ENCODE data around the gene SPATC1L.

Gene SPATC1L

DNA sequence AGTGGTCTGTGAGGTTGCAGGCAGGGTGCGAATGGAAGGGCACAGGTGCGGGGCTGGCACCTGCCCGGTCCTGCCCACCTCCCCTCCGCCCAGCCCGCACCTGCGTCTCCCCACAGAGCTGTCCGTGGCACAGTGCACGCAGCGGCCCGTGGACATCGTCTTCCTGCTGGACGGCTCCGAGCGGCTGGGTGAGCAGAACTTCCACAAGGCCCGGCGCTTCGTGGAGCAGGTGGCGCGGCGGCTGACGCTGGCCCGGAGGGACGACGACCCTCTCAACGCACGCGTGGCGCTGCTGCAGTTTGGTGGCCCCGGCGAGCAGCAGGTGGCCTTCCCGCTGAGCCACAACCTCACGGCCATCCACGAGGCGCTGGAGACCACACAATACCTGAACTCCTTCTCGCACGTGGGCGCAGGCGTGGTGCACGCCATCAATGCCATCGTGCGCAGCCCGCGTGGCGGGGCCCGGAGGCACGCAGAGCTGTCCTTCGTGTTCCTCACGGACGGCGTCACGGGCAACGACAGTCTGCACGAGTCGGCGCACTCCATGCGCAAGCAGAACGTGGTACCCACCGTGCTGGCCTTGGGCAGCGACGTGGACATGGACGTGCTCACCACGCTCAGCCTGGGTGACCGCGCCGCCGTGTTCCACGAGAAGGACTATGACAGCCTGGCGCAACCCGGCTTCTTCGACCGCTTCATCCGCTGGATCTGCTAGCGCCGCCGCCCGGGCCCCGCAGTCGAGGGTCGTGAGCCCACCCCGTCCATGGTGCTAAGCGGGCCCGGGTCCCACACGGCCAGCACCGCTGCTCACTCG is 52.2 kb downstream of the SPATC1L start:
- no peak for DNase-seq (ENCODE audit: low read depth in 3 of 3)

DNA sequence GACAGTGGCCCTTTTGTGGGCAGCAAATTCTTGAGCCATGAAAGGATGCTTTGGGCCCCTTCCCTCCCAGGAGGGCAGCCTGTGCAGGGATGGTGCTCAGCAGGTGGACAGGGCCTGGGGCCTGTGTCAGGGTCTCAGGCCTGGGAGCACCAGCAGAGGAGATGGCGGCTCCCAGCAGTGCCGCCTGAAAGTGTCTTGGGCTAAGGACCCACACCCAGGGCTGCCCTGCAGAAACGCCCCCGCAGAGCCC is 52.7 kb downstream of the SPATC1L start:
- no peak for DNase-seq (ENCODE audit: low read depth in 3 of 3)

DNA sequence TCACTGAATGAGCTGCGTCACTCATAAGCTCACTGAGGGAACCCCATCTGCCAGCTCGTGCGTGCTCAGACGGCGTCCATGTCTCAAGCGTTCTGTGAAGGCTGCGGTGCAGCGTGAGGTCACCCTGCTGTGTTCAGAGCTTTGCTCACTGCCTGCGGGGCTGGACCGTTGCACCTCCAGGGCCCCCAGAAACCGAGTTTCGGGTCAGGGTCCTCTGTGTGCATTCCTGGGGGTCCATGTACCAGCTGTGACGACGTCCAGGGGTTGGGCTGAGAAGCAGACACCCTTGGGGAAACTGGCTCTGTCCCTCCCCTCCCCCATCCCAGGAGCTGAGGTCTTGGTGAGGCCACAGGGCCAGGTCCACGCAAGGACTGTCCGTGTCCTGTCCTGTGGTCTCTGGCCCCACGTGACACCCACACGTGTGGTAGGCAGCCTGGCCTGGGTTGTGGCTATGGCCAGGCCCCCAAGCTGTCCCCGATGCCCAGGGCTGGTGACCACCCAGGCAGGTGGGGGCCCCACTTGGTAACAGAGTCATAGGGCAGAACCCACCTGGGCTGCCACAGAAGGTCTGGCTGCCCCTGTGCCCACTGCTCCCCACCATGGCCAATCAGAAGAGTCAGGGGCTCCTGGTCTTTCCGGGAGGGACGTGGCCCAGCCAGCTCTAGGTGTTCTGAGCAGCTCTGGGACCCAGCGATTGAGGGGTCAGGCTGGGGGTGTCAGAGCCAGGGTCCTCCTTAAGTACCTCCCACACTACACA is 53.2 kb downstream of the SPATC1L start:
- no peak for DNase-seq (ENCODE audit: low read depth in 3 of 3)

DNA sequence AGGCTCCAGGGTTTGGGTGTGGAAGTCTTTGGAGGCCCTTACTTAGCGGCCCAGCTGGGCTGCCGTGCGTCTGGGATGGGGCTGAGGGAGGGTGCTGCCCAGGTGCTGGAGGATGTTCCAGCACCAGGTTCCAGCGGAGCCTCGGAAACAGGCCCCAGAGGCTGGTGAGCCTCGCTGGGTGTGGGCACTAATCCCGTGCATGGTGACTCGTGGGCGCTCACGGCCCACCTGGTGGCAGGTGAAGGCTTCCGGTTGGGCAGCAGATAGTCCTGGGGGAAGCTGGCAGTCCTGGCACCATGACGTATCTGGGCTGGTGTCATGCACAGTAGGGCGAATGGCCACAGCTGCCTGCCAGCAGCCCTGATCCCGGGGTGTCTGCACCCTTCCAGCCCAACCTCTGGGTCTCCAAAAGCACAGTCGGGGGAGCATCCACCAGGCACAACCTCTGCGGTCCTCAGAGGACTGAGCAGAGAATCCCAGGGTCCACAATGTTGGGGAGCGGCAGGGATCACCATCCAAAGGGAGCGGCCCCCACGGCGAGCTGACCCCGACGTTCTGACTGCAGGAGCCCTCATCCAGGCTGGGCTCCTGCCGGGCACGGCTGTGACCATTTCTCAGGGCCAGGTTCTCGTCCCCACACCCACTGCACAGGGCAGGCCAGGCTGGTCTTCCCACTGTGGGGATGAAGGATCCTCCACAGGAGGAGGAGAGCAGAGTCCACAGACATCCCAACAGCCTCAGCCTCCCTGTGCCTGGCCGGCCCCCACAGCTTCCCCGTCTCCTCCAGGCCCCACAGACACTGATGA is 54.2 kb downstream of the SPATC1L start:
- no peak for DNase-seq (ENCODE audit: low read depth in 3 of 3)

DNA sequence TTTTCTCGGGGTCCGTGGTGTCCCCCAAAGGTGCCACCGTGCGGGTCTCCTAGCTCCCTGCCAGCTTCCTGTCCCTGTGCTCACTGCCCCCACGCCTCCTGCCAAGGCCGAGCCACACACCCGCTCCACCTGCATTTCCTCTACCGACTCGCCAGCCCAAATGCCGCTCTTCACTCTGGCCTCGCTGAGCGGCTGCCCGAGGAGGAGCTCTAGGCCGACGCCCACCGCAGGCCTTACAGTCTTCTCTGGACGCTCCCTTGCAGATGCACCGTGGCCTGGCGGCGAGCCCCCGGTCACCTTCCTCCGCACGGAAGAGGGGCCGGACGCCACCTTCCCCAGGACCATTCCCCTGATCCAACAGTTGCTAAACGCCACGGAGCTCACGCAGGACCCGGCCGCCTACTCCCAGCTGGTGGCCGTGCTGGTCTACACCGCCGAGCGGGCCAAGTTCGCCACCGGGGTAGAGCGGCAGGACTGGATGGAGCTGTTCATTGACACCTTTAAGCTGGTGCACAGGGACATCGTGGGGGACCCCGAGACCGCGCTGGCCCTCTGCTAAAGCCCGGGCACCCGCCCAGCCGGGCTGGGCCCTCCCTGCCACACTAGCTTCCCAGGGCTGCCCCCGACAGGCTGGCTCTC is 55.2 kb downstream of the SPATC1L start:
- no peak for DNase-seq (ENCODE audit: low read depth in 3 of 3)

DNA sequence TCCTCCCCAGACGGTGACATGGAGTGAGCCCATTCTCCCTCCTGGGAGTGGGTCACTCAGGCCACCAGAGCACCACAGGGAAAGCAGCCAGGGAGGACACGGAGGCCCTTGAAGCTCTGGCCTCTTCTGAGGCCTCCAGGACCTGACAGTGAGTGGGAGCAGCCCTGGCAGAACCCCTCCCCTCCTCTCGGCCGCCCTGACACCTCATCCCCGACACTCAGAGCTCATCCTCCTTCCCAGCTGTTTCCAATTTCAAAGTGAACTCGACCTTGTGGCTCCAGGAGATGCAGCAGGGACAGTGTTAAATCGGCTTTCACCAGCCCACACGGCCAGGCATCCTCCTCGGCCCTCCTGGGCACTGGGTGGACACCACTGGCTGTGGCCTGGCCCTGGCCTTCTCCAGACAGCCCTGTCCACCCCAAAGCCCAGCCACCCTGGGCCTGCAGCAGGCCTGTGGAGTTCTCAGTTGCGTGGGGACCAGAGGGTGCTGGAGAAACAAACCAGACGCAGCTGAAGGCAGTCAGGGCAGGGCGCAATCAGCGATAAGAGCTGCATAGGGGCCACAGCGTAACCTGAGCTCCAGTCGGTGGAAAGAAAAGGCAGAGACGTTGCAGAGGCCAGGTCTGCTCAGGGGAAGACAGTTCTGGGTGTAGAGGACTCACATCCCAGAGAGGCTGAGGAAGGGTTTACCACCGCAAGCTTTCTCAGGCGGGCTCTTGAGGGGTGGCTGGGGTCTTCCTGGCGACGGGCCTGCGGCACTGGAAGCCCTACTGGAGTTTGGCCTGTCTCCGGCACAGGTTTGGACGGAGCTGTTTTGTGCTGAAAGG is 55.9 kb downstream of the SPATC1L start:
- no peak for DNase-seq (ENCODE audit: low read depth in 3 of 3)

DNA sequence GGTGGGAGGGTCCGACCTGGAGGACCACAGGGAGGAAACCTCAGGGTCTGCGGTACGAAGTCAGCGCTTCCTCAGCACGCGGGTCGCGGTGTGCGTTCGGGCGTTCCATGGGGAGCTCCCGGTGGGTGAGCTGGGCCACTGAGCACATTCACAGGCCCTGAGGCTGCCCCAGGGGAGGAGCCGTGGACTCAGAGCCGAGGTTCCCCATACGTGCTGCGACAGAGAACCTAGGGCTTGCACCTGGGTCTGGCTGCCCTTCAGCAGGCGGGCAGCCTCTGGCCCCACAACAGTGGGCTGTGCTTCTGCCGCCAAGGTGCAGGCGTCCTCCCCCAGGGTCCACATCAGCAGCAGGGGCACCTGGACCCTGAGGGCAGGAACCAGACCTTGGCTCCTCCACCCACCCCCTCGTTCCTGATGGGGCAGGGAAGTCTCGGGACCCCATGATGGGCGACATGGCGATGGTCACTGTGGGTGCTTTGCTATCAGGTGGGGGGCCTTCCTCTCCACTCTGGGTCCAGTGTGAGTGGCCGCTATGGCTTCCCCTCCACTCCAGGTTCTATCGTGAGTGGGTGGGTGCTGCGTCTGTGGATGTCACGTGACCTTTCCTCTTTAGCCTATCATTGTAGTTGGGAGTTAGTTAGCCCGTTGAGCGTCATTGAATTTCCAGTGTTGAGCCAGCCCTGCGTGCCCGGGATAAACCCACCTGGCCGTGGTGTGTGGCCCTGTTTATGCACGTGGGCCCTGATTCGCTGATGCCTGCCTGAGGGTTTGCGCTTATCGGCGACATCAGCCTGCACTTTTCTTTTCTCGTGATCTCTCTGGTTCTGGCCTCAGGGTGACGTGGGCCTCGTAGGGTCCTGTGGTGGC is 56.8 kb downstream of the SPATC1L start:
- DNase-seq (ENCODE audit: low read depth in 3 of 3), result no peak

DNA sequence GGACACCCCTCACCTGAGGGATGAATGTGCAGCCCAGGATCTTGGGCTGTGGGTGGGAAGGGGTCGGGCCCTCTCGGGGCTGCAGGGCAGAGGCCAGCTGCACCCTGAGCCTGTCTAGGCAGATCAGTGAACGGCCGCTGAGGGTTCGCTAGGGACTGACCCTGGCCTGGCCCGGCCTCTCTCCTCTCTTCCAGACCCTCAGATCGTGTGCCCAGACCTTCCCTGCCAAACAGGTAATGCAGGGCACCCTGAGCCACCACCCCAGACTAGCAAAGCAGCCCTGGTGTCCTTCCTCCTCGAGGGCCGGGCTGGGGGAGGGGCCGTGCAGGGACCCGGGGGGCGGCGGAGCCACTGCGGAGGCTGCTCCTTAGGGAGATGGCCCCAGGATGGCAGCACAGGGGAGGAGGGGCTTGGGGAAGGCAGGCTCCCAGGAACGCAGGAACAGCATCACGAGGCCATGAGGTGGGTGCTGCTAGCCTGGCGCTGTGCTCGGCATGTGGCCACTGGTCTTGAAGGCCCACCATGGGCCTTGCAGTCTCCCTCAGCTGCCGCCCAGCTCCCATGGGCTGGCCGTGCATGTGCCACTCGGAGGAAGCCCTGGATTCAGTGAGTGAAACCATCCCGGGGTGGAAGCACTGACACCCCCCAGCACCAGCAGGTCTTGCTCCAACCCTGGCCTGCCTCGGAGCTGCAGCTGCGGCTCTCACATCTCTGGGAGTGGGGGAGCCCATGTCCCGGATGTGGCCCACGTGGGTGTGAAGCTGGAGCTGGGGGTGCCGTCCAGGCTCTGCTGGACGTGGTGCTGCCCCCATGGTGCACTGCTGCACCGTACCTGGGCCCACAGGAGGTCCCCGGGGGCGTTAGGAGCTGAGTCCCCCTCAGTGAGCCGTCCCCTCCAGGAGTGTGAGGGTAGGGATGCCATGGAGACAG is 57.7 kb downstream of the SPATC1L start:
- DNase-seq (ENCODE audit: low read depth in 3 of 3), result no peak

DNA sequence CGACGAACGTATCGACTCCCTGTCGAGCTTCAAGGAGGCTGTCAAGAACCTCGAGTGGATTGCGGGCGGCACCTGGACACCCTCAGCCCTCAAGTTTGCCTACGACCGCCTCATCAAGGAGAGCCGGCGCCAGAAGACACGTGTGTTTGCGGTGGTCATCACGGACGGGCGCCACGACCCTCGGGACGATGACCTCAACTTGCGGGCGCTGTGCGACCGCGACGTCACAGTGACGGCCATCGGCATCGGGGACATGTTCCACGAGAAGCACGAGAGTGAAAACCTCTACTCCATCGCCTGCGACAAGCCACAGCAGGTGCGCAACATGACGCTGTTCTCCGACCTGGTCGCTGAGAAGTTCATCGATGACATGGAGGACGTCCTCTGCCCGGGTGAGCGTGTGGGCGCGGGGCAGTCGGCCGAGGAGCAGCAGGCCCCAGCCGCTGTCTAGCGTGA is 58.4 kb downstream of the SPATC1L start:
- no peak for DNase-seq (ENCODE audit: low read depth in 3 of 3)

DNA sequence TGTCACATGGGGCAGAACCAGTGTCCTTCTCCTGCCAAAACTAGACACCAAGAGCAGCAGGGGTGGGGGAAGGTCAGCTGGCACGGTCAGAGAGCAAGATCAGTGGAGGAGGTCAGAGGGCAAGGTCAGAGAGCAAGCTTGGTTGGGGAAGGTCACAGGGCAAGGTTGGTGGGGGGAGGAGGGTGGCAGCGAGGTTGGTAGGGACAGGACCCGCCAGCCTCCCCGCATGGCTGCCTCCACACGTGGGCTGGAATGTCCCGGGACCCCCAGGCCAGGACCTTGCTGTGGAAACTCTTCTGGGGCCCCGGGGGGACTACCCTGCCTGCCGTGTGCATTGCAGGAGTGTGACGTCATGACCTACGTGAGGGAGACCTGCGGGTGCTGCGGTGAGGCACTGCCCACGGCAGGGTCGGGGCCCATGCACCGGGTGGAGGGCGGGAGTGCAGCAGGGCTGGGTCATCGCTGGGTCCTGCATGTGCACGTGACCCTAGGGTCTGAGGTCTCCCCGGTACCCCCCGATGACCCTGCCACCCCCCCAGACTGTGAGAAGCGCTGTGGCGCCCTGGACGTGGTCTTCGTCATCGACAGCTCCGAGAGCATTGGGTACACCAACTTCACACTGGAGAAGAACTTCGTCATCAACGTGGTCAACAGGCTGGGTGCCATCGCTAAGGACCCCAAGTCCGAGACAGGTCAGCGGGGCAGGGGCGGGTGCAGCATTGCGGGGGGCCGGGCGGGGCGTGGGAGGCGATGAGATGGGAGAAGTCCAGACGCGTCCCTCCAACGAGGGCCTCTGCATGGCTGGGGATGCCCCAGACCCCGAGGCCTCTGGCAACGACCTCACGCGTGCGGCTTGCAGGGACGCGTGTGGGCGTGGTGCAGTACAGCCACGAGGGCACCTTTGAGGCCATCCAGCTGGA is 59.1 kb downstream of the SPATC1L start:
- no peak for DNase-seq (ENCODE audit: low read depth in 3 of 3)

DNA sequence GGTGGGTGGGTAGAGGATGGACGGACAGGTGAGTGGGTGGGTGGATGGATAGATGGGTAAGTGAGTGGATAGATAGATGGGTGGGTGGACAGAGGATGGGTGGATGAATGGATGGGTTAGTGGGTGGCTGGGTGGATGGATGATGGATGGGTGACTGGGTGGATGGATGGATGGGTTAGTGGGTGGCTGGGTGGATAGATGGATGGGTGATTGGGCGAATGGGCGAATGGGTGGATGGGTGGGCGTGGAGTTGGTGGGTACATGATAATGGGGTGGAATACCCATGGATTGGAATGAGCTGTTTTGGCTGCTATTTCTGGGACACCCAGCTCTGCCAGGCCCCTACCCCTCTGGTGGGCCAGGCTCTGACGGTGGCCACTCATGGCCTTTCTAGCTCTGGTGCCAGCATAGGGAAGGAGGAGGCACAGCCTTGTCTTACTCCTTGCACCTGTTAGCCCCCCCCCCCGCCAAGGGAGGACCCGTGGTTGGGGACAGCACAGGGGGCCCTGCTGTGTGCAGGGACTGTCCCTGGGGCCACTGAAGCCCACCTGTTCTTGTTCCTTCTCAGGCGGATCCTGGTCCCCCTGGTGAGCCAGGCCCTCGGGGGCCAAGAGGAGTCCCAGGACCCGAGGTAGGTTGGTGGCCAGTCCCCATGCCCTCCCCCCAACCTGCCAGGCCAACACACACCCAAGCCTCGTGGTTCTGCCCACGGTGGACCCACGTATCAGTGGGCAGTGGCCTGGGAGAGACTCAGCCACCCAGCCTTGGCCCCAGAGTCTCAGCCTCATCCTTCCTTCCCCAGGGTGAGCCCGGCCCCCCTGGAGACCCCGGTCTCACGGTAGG is 60.0 kb downstream of the SPATC1L start:
- no peak for DNase-seq (ENCODE audit: low read depth in 3 of 3)

DNA sequence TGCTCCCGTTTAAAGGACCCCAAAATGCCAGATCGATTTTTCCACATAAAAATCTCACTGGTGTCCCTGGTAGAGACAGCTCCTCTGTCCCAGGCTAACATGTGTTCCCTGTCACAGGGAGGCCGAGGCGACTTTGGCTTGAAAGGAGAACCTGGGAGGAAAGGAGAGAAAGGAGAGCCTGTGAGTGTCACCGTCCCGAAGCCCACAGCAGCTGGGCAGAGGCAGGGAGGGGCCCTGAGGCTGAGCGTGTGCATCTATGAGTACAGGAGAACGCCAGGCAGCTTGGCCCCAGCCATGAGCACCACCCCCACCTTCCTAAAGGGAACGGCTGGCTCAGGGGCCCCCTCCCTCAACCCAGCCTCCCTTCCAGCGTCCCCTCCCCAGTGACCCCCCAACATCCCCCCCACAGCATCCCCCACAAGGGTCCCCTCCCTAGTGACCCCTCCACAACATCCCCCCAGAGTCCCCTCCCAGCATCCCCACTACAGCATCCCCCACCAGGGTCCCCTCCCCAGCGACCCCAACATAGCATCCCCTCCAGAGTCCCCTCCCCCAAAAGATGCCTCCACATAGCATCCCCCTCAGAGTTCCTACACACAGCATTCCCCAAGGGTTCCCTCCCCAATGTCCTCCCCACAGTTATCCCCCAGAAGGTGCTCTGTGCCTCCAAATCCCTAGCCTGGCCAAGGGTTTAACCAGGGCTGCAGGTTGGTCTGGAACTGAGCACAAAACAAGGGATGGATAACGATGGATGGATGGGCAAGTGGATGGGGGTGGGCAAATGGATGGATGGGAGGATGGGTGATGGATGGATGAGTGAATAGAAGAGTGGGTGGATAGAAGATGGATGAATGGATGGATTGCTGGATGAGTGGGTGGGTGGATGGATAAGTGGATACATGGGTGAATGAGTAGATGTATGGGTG is 61.2 kb downstream of the SPATC1L start:
- DNase-seq (ENCODE audit: low read depth in 3 of 3), result no peak

DNA sequence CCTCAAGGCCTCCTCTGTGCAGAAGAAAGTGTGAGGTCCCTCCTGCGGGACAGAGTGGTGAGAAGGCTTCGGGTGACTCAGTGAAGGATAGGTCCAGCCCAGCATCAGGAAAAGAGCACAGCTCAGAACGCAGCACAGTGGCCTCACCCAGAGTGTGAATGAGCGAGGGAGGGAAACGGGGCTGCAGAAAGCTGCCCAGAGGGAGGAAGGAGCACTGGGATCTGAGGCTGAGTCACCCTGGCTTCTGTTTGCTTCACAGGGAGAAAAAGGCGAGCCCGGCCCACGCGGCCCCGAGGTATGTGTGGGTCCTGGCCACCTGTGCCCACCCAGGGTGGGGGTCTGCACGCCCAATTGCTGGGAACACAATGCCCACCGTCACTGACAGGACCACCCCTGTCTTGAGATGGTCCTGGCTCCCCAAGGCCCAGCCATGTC is 62.0 kb downstream of the SPATC1L start:
- no peak for DNase-seq (ENCODE audit: low read depth in 3 of 3)

DNA sequence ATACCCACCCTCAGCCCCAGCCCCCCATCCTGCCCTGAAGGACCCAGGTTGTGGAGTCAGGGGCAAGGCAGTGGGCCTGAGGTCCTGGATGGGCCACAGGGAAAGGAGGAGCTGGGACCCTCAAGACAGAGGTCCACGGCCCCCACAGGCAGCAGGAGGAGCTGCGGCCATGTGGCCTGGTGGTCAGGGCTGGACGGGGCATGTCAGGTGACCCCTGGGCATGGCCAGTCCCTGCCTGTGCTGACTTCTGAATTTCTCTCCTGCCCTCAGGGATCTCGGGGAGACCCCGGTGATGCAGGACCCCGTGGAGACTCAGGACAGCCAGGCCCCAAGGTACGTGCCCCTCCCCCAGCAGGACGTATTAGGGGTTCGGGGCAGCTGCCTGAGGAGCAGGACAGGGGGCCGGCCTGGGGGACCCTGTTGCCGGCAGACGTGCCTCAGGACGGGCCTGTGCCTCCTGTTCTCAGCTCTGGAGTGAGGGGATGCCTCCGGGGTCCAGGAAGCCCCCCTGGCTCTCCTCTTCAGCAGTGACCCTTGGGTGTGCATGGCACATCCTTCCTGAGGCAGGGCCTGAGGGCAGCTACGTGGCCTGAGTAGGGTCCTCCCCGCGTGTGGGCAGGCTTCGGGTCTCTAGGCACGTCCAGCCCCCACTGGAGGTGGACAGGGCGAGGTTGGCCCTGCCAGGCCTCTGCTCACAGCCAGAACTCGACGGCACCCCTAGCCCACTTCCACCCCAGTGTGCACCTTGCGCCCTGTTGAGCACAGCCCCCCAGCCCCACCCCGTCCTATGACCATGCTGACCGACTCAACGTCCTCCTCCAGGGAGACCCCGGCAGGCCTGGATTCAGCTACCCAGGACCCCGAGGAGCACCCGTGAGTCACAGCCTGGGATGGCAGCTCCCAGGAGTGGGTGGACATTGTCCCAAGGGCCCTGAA is 62.7 kb downstream of the SPATC1L start:
- no peak for DNase-seq (ENCODE audit: low read depth in 3 of 3)

All from stimulated activated CD4-positive, alpha-beta T cell treated with anti-CD3 and anti-CD28 coated beads, TNF-alpha, amount 100 ng/mL, for 24 hours (primary cell).